Right renal pelvis (tissue), 4 donors: ENCODE results near the gene STOML1. TPM values are rescaled to one million over a fixed set of nuclear protein-coding genes. Genes with fewer than 3 reads are reported as not detected.

Experiments used
- DNase-seq, 4 donors: peaks; one replicate each; pipeline ENCODE4 v3.0.0-alpha.2; 2013; ENCODE audit warnings: low read depth in 4 of 4, low spot score in 3 of 4, missing footprints in 1 of 4
- polyA plus RNA-seq, 4 donors: library from polyadenylated mRNA; unstranded; fragments of 120-200 nt; gene quantifications; one replicate each; pipeline ENCODE4 v1.2.1, GENCODE V29; 2013; ENCODE audit not compliant: insufficient read length in 4 of 4

The STOML1 gene
- polyA plus RNA-seq, 4 donors, result 8.9 to 16.8 (median 11.5) TPM

GRCh38 chr15:74022706-74023470 lies 30.8 kb upstream of the STOML1 start:
- DNase-seq, result no peak

GRCh38 chr15:74019734-74020133 lies 27.6 kb upstream of the STOML1 start:
- DNase-seq, result no peak

- DNase-seq, result no peak
Observed at GRCh38 chr15:74013374-74013894, 21.3 kb upstream of the STOML1 start.

- DNase-seq, result no peak
Observed at GRCh38 chr15:74011610-74012009, 19.5 kb upstream of the STOML1 start.

GRCh38 chr15:74010929-74011540 lies 18.9 kb upstream of the STOML1 start:
- DNase-seq, result no peak

GRCh38 chr15:74008901-74009300 lies 16.8 kb upstream of the STOML1 start:
- DNase-seq, result no peak

- no peak for DNase-seq
Observed at GRCh38 chr15:74007820-74008371, 15.8 kb upstream of the STOML1 start.

GRCh38 chr15:74006774-74007639 lies 14.9 kb upstream of the STOML1 start:
- no peak for DNase-seq

GRCh38 chr15:73997986-73998385 lies 5.9 kb upstream of the STOML1 start:
- DNase-seq, result no peak

- DNase-seq, result no peak
Observed at GRCh38 chr15:73996939-73997338, 4.8 kb upstream of the STOML1 start.

- DNase-seq, result no peak
Observed at GRCh38 chr15:73996267-73996666, 4.2 kb upstream of the STOML1 start.

GRCh38 chr15:73994912-73995622 lies 3.0 kb upstream of the STOML1 start:
- no peak for DNase-seq

GRCh38 chr15:73994413-73994883 lies 2.4 kb upstream of the STOML1 start, which contains the start of gene PML:
Gene PML (plus strand): TSS chr15:73994716. CDS start chr15:73994813, 97 bp downstream.
- peak; percentile 85 to 92 (median 88) for DNase-seq

GRCh38 chr15:73993211-73993994 lies 1.3 kb upstream of the STOML1 start:
- no peak for DNase-seq

- no peak for DNase-seq
Observed at GRCh38 chr15:73992594-73992898, 451 bp upstream of the STOML1 start.

GRCh38 chr15:73991260-73991659 lies 835 bp downstream of the STOML1 start:
- no peak for DNase-seq

GRCh38 chr15:73990250-73991005 lies 1.7 kb downstream of the STOML1 start:
- no peak for DNase-seq

GRCh38 chr15:73989001-73989798 lies 2.9 kb downstream of the STOML1 start:
- DNase-seq, result no peak
